Astrocyte (in vitro differentiated cells and primary cell): ENCODE data around the gene SUPT6H. TPM values are rescaled to one million over a fixed set of nuclear protein-coding genes. Genes with fewer than 3 reads are reported as not detected.

Experiments
- DNase-seq: peaks from one replicate; pipeline ENCODE4 v3.0.0-alpha.2; 2010; ENCODE audit warnings: low read depth
- FAIRE-seq: peaks from 2 replicates; lab custom pipeline; 2011; peaks lifted over from hg19 to GRCh38; lab: Jason Lieb, UNC
- H2AFZ ChIP-seq: 2 replicates; pipeline ENCODE4 v1.6.0; 2012; ENCODE audit warnings: low read depth, low read length, inconsistent platforms
- H3K27ac ChIP-seq: 2 replicates; pipeline ENCODE4 v1.5.1; 2011; ENCODE audit warnings: low read depth, low read length, inconsistent platforms
- H3K27me3 ChIP-seq: 2 replicates; pipeline ENCODE4 v1.6.0; 2011; ENCODE audit warnings: low read length, inconsistent platforms; ENCODE audit not compliant: insufficient read depth
- H3K36me3 ChIP-seq: 2 replicates; pipeline ENCODE4 v1.5.1; 2011; ENCODE audit warnings: low read length, inconsistent platforms; ENCODE audit not compliant: insufficient read depth
- H3K4me1 ChIP-seq: 2 replicates; pipeline ENCODE4 v1.5.1; 2011; ENCODE audit warnings: low read length, inconsistent platforms; ENCODE audit not compliant: insufficient read depth
- H3K4me2 ChIP-seq: 2 replicates; pipeline ENCODE4 v1.6.0; 2012; ENCODE audit warnings: low read length, inconsistent platforms
- H3K4me3 ChIP-seq: 2 replicates; pipeline ENCODE4 v1.5.1; 2011; ENCODE audit warnings: low read depth, mild to moderate bottlenecking, low read length, inconsistent platforms; ENCODE audit not compliant: insufficient read depth
- H3K79me2 ChIP-seq: 2 replicates; pipeline ENCODE4 v1.6.0; 2012; ENCODE audit warnings: mild to moderate bottlenecking, low read length, inconsistent platforms; ENCODE audit not compliant: insufficient read depth
- H3K9ac ChIP-seq: 2 replicates; pipeline ENCODE4 v1.6.0; 2012; ENCODE audit warnings: mild to moderate bottlenecking, low read length, inconsistent platforms
- H3K9me3 ChIP-seq: 2 replicates; pipeline ENCODE4 v1.5.1; 2012; ENCODE audit warnings: low read depth, mild to moderate bottlenecking, low read length, inconsistent platforms; ENCODE audit not compliant: insufficient read depth
- H4K20me1 ChIP-seq: 2 replicates; pipeline ENCODE4 v1.6.0; 2012; ENCODE audit warnings: low read length, inconsistent platforms; ENCODE audit not compliant: insufficient read depth
- H3K27ac Mint-ChIP-seq: one replicate; pipeline ENCODE4 v1.8.0; 2021; ENCODE audit warnings: mild to moderate bottlenecking, mixed read lengths; ENCODE audit not compliant: unreplicated experiment
- H3K27me3 Mint-ChIP-seq: one replicate; pipeline ENCODE4 v1.8.0; 2021; ENCODE audit warnings: low read depth, mixed read lengths; ENCODE audit not compliant: unreplicated experiment
- H3K36me3 Mint-ChIP-seq: one replicate; pipeline ENCODE4 v1.8.0; 2021; ENCODE audit warnings: low read depth, mixed read lengths; ENCODE audit not compliant: unreplicated experiment
- H3K4me1 Mint-ChIP-seq: one replicate; pipeline ENCODE4 v1.8.0; 2021; ENCODE audit warnings: low read depth, mixed read lengths; ENCODE audit not compliant: unreplicated experiment
- H3K4me3 Mint-ChIP-seq: one replicate; pipeline ENCODE4 v1.8.0; 2021; ENCODE audit warnings: mild to moderate bottlenecking, moderate library complexity, mixed read lengths; ENCODE audit not compliant: unreplicated experiment
- H3K9me3 Mint-ChIP-seq: one replicate; pipeline ENCODE4 v1.8.0; 2021; ENCODE audit warnings: mild to moderate bottlenecking, mixed read lengths; ENCODE audit not compliant: unreplicated experiment
- CTCF ChIP-seq: IDR thresholded peaks from 2 replicates; pipeline ENCODE4 v1.5.1; 2011; ENCODE audit warnings: low read depth, mild to moderate bottlenecking, inconsistent platforms, low read length, moderate library complexity; ENCODE audit not compliant: insufficient read depth
- EZH2 ChIP-seq: IDR thresholded peaks from 2 replicates; pipeline ENCODE4 v1.6.1; 2012; ENCODE audit warnings: mild to moderate bottlenecking, low read length, inconsistent platforms; ENCODE audit not compliant: insufficient read depth
- total RNA-seq: library from RNA; stranded (reverse); gene quantifications from 2 replicates; pipeline ENCODE4 v1.2.1, GENCODE V29; 2021

SUPT6H gene
- total RNA-seq, 1 donor from 2014 or later = 95.9 TPM

DNA sequence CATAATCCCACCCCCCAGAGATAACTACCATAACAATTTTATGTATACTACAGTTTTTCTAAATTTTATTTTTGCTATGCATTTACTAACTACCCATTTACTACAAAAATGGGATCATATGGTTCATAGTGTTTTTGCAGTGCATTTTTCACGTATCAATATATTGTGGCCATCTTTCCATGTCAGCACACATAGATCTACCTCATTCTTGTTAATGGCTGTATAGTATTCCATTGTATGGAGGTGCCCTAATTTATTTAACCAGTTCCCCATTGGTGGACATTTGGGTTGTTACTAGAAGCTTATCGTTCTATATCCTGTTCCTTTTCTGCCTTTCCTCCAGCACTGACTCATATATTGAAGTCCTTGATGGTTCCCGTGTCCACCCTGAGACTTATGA is 27.0 kb downstream of the SUPT6H start:
- Histone ChIP-seq H4K20me1 (peaks cover 16% of the 10 kb centered on the region), H3K4me2 (no peak overlapping the region), H2AFZ (no peak overlapping the region), H3K4me3 (no peak overlapping the region), H3K27ac (no peak overlapping the region), H3K36me3 (peaks cover 73% of the 10 kb centered on the region), H3K9me3 (no peaks in the 10 kb centered on the region), H3K79me2 (no peaks in the 10 kb centered on the region), H3K9ac (no peak overlapping the region), H3K4me1 (no peaks in the 10 kb centered on the region), H3K27me3 (no peaks in the 10 kb centered on the region)
- no peaks in the 10 kb centered on the region for H3K27me3 Mint-ChIP-seq
- H3K4me1 Mint-ChIP-seq = no peaks in the 10 kb centered on the region
- DNase-seq (no peak), FAIRE-seq (no peak)
- H3K9me3 Mint-ChIP-seq = no peaks in the 10 kb centered on the region
- H3K4me3 Mint-ChIP-seq = no peak overlapping the region
- H3K36me3 Mint-ChIP-seq = peaks cover 33% of the 10 kb centered on the region
- H3K27ac Mint-ChIP-seq = no peak overlapping the region
- TF ChIP-seq EZH2 = no peak
- no peak for TF ChIP-seq CTCF

DNA sequence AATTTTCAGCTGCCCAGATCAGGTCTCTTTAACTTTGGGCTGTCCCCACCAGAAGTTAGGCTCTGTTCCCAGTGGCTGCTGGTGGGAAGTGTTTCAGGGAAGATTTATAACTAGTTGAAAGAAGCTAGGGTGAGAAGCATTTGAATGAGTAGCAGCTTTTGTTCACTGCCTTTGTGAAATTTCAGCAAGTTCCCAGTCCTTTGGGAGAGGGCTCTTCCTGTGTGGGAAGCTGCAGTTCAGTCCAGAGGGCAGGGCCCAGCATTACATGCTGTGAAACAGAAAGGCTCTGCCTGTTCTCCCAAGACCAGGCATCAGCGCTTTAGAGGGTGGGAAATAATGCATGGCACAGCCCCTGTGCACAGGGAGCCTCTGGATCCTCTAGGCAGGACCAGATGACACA is 31.9 kb downstream of the SUPT6H start:
- Histone ChIP-seq H3K4me2 (no peak overlapping the region), H3K4me1 (no peaks in the 10 kb centered on the region), H3K4me3 (no peak overlapping the region), H3K36me3 (peaks cover 63% of the 10 kb centered on the region), H3K27me3 (no peaks in the 10 kb centered on the region), H2AFZ (no peak overlapping the region), H3K27ac (no peak overlapping the region), H3K9me3 (no peaks in the 10 kb centered on the region), H3K79me2 (no peaks in the 10 kb centered on the region), H4K20me1 (peaks cover 13% of the 10 kb centered on the region), H3K9ac (no peak overlapping the region)
- Mint-ChIP-seq H3K27me3 (no peaks in the 10 kb centered on the region), H3K4me1 (no peaks in the 10 kb centered on the region), H3K27ac (no peak overlapping the region), H3K9me3 (no peaks in the 10 kb centered on the region), H3K4me3 (no peak overlapping the region), H3K36me3 (peaks cover 21% of the 10 kb centered on the region)
- DNase-seq = no peak
- no peak for FAIRE-seq
- TF ChIP-seq EZH2 (no peak), CTCF (no peak)

GRCh38 chr17:28698253-28698941 is 36.4 kb downstream of the SUPT6H start:
- H3K36me3 Mint-ChIP-seq = peaks cover 29% of the 10 kb centered on the region
- no peaks in the 10 kb centered on the region for H3K79me2 ChIP-seq
- DNase-seq = no peak
- no peaks in the 10 kb centered on the region for H3K9me3 ChIP-seq
- H3K27ac Mint-ChIP-seq = no peak overlapping the region
- TF ChIP-seq CTCF (no peak), EZH2 (no peak)
- H3K9ac ChIP-seq = no peak overlapping the region
- H3K4me1 ChIP-seq = no peaks in the 10 kb centered on the region
- no peak for FAIRE-seq
- no peak overlapping the region for H2AFZ ChIP-seq
- no peak overlapping the region for H3K4me2 ChIP-seq
- no peaks in the 10 kb centered on the region for H3K27me3 ChIP-seq
- no peaks in the 10 kb centered on the region for H3K4me1 Mint-ChIP-seq
- no peak overlapping the region for H3K4me3 Mint-ChIP-seq
- H3K36me3 ChIP-seq = peaks cover 71% of the 10 kb centered on the region
- no peaks in the 10 kb centered on the region for H3K9me3 Mint-ChIP-seq
- H3K4me3 ChIP-seq = no peak overlapping the region
- no peak overlapping the region for H3K27ac ChIP-seq
- H4K20me1 ChIP-seq = peaks cover 35% of the 10 kb centered on the region
- no peaks in the 10 kb centered on the region for H3K27me3 Mint-ChIP-seq
